IMR-90 (cell line): ENCODE results near the gene SHOX. TPM values are rescaled to one million over a fixed set of nuclear protein-coding genes. Genes with fewer than 3 reads are reported as not detected.
"Not testable (repeated sequence)": the region's sequence is repeated elsewhere in the genome, so short reads cannot be mapped to it uniquely, and the experiment has no call there.

Source experiments
- ATAC-seq: fragments of 200-7000 bp; cut with Tn5 transposase; 2 replicates; pipeline ENCODE4 v1.9.1; 2020; ENCODE audit warnings: low read depth, mild to moderate bottlenecking, moderate library complexity
- BruUV-seq: library from RNA; stranded (reverse); fragments of 400-500 nt; replicated peaks from 2 replicates; lab custom pipeline; 2021; lab: Mats Ljungman, UMichigan
- CTCF ChIA-PET: fragments of 300-600 bp; formaldehyde crosslinking; extraction: SDS; loops from one replicate; lab custom pipeline; 2021; ENCODE audit warnings: antibody characterized with exemption; lab: Yijun Ruan, JAX
- POLR2A ChIA-PET: fragments of 300-600 bp; sonication (Branson Sonifier 250); formaldehyde crosslinking; loops from one replicate; lab custom pipeline; 2022; ENCODE audit warnings: antibody characterized with exemption; ENCODE audit not compliant: unreplicated experiment; lab: Charles Lee
- DNase-seq: peaks from one replicate; pipeline ENCODE4 v3.0.0; 2013
- H2AFZ ChIP-seq: replicated peaks from 2 replicates; pipeline ENCODE3; 2013; ENCODE audit warnings: low read length, mild to moderate bottlenecking; ENCODE audit not compliant: poor library complexity
- H2AK5ac ChIP-seq: 2 replicates; pipeline ENCODE4 v1.6.1; 2013; ENCODE audit warnings: low read depth, low read length, inconsistent platforms
- H2AK9ac ChIP-seq: replicated peaks from 2 replicates; pipeline ENCODE3; 2013; ENCODE audit warnings: mild to moderate bottlenecking, low read depth, low read length, moderate library complexity; ENCODE audit not compliant: poor library complexity
- H2BK120ac ChIP-seq: 2 replicates; pipeline ENCODE4 v1.6.1; 2013; ENCODE audit warnings: low read depth, low read length, inconsistent platforms
- H2BK15ac ChIP-seq: 3 replicates; pipeline ENCODE4 v1.6.1; 2013; ENCODE audit warnings: low read depth, low read length, inconsistent platforms
- H2BK20ac ChIP-seq: 2 replicates; pipeline ENCODE4 v1.6.1; 2013; ENCODE audit warnings: low read depth, mild to moderate bottlenecking, inconsistent platforms, low read length, moderate library complexity
- H2BK5ac ChIP-seq: 2 replicates; pipeline ENCODE4 v1.6.1; 2013; ENCODE audit warnings: mild to moderate bottlenecking, low read depth, low read length, inconsistent platforms; ENCODE audit not compliant: poor library complexity, severe bottlenecking
- H3K14ac ChIP-seq: replicated peaks from 2 replicates; pipeline ENCODE4 v1.6.1; 2013; ENCODE audit warnings: low read depth, low read length, inconsistent platforms
- H3K18ac ChIP-seq: 2 replicates; pipeline ENCODE4 v1.6.1; 2013; ENCODE audit warnings: low read depth, low read length, control low read depth
- H3K23ac ChIP-seq: 2 replicates; pipeline ENCODE4 v1.6.1; 2013; ENCODE audit warnings: low read depth, low read length, inconsistent platforms
- H3K27ac ChIP-seq: 2 replicates; pipeline ENCODE4 v1.5.1; 2013; ENCODE audit warnings: mild to moderate bottlenecking, control low read depth, low read length; ENCODE audit not compliant: insufficient read depth
- H3K27me3 ChIP-seq: 2 replicates; pipeline ENCODE4 v1.6.1; 2013; ENCODE audit warnings: low read length; ENCODE audit not compliant: control insufficient read depth, insufficient read depth
- H3K36me3 ChIP-seq: 2 replicates; pipeline ENCODE4 v1.6.1; 2013; ENCODE audit warnings: low read length, mixed read lengths; ENCODE audit not compliant: control insufficient read depth, insufficient read depth
- H3K4ac ChIP-seq: 2 replicates; pipeline ENCODE4 v1.6.1; 2013; ENCODE audit warnings: low read depth, low read length, inconsistent platforms
- H3K4me1 ChIP-seq: 2 replicates; pipeline ENCODE4 v1.6.1; 2013; ENCODE audit warnings: low read length, mixed read lengths; ENCODE audit not compliant: control insufficient read depth, insufficient read depth
- H3K4me2 ChIP-seq: 2 replicates; pipeline ENCODE4 v1.6.1; 2013; ENCODE audit warnings: low read depth, mild to moderate bottlenecking, control low read depth, low read length, moderate library complexity
- H3K4me3 ChIP-seq: 2 replicates; pipeline ENCODE4 v1.5.1; 2013; ENCODE audit warnings: low read depth, mild to moderate bottlenecking, control low read depth, low read length, moderate library complexity; ENCODE audit not compliant: insufficient read depth
- H3K56ac ChIP-seq: 2 replicates; pipeline ENCODE4 v1.6.1; 2013; ENCODE audit warnings: low read length, inconsistent platforms; ENCODE audit not compliant: insufficient read depth; ENCODE audit errors: extremely low read depth
- H3K79me1 ChIP-seq, 2 experiments: 2 replicates each; pipeline ENCODE4 v1.6.1; 2013; ENCODE audit warnings: low read length in 2 of 2, inconsistent platforms in 1 of 2, low read depth in 1 of 2
- H3K9ac ChIP-seq: 2 replicates; pipeline ENCODE4 v1.6.1; 2013; ENCODE audit warnings: low read depth, low read length, control low read depth
- H3K9me1 ChIP-seq: 2 replicates; pipeline ENCODE4 v1.6.1; 2013; ENCODE audit warnings: low read length, inconsistent platforms; ENCODE audit not compliant: insufficient read depth
- H3K9me3 ChIP-seq: 2 replicates; pipeline ENCODE4 v1.6.1; 2013; ENCODE audit warnings: low read length; ENCODE audit not compliant: control insufficient read depth, insufficient read depth
- H4K20me1 ChIP-seq: 2 replicates; pipeline ENCODE4 v1.6.1; 2013; ENCODE audit warnings: low read length, inconsistent platforms; ENCODE audit not compliant: insufficient read depth
- H4K5ac ChIP-seq: 2 replicates; pipeline ENCODE4 v1.6.1; 2013; ENCODE audit warnings: mild to moderate bottlenecking, low read depth, low read length, control low read depth
- H4K8ac ChIP-seq, 2 experiments: 2 replicates each; pipeline ENCODE4 v1.6.1; 2013; ENCODE audit warnings: low read depth in 2 of 2, low read length in 2 of 2, control low read depth in 1 of 2, inconsistent platforms in 1 of 2
- H4K91ac ChIP-seq: 2 replicates; pipeline ENCODE4 v1.6.1; 2013; ENCODE audit warnings: low read depth, low read length, inconsistent platforms; ENCODE audit not compliant: insufficient read depth
- dilution Hi-C: fragments of 300-500 bp; cut with HindIII; formaldehyde crosslinking; loops from one replicate; pipeline ENCODE4 v1.14.3; 2018; ENCODE audit warnings: low sequenced_read_pairs; ENCODE audit not compliant: unreplicated experiment
- in situ Hi-C: fragments of 300-500 bp; cut with MboI; formaldehyde crosslinking; loops from 3 replicates; pipeline ENCODE4 v1.14.3; 2019; ENCODE audit warnings: low sequenced_read_pairs, inconsistent platforms, mixed read lengths
- intact Hi-C: fragments of 100-400 bp; cut with micrococcal nuclease; formaldehyde crosslinking; loops from 2 replicates; pipeline ENCODE4 v1.10.0; 2022
- polyA plus RNA-seq, 3 experiments: library from polyadenylated mRNA; depleted of rRNA; stranded (reverse); fragments of >200 nt; gene quantifications; 2 replicates each; pipeline ENCODE4 v1.2.3, GENCODE V29; 2012; ENCODE audit warnings: low replicate concordance in 1 of 3
- total RNA-seq: library from RNA; depleted of rRNA; stranded (reverse); fragments of >200 nt; gene quantifications from 2 replicates; pipeline ENCODE4 v1.2.3, GENCODE V29; 2012

Gene SHOX
- total and polyA plus RNA-seq, 2 of the 4 experiments (the other 2 are of a cell fraction): not detected

GRCh38 chrX:618304-618703 is 12.3 kb upstream of the SHOX start:
- POLR2A ChIA-PET, H3K14ac ChIP-seq, H3K56ac ChIP-seq, H4K20me1 ChIP-seq, H3K9me3 ChIP-seq, BruUV-seq, H3K27me3 ChIP-seq, ATAC-seq, H3K79me1 ChIP-seq, H2AK5ac ChIP-seq, H3K4me3 ChIP-seq, H4K8ac ChIP-seq, H3K23ac ChIP-seq, H2AK9ac ChIP-seq, H3K4me1 ChIP-seq, H4K5ac ChIP-seq, H2BK5ac ChIP-seq, H3K9me1 ChIP-seq, H2BK15ac ChIP-seq, dilution Hi-C loops, H3K18ac ChIP-seq, H2BK120ac ChIP-seq, CTCF ChIA-PET, H2BK20ac ChIP-seq, in situ Hi-C loops, DNase-seq, H3K9ac ChIP-seq, H3K36me3 ChIP-seq, H3K27ac ChIP-seq, H2AFZ ChIP-seq, intact Hi-C loops, H4K91ac ChIP-seq, H3K4ac ChIP-seq, H3K4me2 ChIP-seq: not testable (repeated sequence)
